Measurements from ENCODE around the gene SPPL2C.
"Not testable (repeated sequence)": the region's sequence is repeated elsewhere in the genome, so short reads cannot be mapped to it uniquely, and the experiment has no call there.

SPPL2C gene

DNA sequence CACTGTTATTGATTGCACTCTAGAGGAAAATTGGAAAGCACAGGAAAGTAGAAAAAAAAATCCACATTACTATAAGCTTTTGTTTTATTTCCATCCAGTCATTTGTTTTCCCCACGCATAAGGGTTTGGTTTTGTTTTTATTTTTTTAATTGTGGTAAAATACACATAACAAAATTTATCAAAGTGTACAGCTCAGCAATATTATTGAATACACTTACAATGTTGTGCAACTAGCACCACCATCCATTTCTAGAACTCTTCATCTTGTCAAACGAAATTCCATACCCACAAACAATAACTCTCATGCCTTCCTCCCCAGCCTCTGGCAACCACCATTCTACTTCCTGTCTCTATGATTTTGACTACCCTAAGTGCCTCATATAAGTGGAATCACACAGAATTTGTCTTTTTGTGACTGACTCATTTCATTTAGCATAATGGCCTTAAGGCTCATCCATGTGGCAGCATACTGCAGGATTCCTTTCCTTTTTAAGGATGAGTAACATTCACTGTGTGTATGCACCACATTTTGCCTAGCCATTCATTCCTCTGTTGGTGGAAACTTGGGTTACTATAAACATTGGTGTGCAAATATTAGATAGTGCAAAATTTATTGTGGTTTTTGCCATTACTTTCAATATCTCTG is 11.1 kb downstream of the SPPL2C start:
- H3K27me3 ChIP-seq (ENCODE audit: low read depth, low read length), result no peaks in the 10 kb centered on the region
- no peak overlapping the region for H2AFZ ChIP-seq (ENCODE audit: low read depth, low read length)
- H3K27ac ChIP-seq (ENCODE audit: low read length), result no peak overlapping the region
- no peaks in the 10 kb centered on the region; the same call in 1 of the 2 replicates for H3K4me1 ChIP-seq (ENCODE audit: low read length)
- H3K36me3 ChIP-seq (replicated peaks; ENCODE audit: low read depth, low read length), result no peaks in the 10 kb centered on the region
- no peak for TF ChIP-seq EZH2phosphoT487 (IDR thresholded peaks at IDR 0.05; ENCODE audit: low read depth)
- no peak overlapping the region for H3K4me3 ChIP-seq (ENCODE audit: low read length)
- no peaks in the 10 kb centered on the region for H3K79me2 ChIP-seq (ENCODE audit: low read length)
- no peaks in the 10 kb centered on the region for H3K9me3 ChIP-seq (ENCODE audit: insufficient read depth, low read length)
- H4K20me1 ChIP-seq (ENCODE audit: insufficient read depth, low read length), result no peaks in the 10 kb centered on the region
- H3K9ac ChIP-seq (ENCODE audit: low read length), result no peak overlapping the region
- no peak overlapping the region for H3K4me2 ChIP-seq (ENCODE audit: low read length)

DNA sequence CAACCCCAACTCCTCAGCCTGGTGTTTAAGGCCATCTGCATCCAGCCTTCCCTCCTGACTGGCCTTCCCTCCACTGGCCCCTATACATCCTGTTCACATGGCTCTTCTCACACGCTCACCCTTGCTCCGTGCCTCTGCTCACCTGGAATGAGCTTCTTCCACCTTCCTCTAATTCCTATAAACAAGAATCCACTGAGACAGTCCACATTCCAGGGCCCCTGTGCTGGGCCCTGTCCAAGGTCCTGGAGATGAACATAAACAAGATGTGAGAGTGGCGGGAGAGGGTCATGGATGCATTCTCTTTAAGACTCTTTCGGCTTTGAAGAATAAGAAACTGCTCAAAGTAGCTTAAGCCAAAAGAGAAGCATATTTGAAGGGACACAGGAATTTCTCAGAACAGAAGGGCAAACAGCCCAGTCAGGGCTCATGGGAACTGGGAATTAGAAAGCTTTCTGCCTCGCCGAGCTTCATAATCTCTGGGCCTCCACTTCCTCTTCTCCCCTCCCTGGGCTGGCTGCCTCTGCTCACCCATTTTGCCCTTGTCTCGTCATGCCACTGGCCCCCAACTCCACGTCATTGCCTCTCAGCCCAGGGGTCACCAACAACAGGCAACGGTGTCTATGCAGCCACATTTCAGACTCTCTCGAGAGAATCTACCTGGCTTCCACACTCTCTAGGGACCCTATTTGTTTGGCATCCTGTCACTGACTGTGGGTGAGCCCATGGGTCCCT is 13.5 kb downstream of the SPPL2C start:
- H3K27ac ChIP-seq (ENCODE audit: low read length), result no peak overlapping the region
- no peaks in the 10 kb centered on the region for H3K4me1 ChIP-seq (ENCODE audit: low read length)
- TF ChIP-seq EZH2phosphoT487 (IDR thresholded peaks at IDR 0.05; ENCODE audit: low read depth) (no peak), CTCF (IDR thresholded peaks at IDR 0.05; ENCODE audit: low read depth, low read length) (no peak)
- H3K4me2 ChIP-seq (ENCODE audit: low read length), result no peak overlapping the region
- H4K20me1 ChIP-seq (ENCODE audit: insufficient read depth, low read length), result no peaks in the 10 kb centered on the region
- H3K79me2 ChIP-seq (ENCODE audit: low read length), result no peaks in the 10 kb centered on the region
- no peaks in the 10 kb centered on the region for H3K36me3 ChIP-seq (replicated peaks; ENCODE audit: low read depth, low read length)
- H3K4me3 ChIP-seq (ENCODE audit: low read length), result no peak overlapping the region
- no peak overlapping the region for H3K9ac ChIP-seq (ENCODE audit: low read length)
- peaks cover 8% of the 10 kb centered on the region for H3K27me3 ChIP-seq (ENCODE audit: low read depth, low read length)
- no peak overlapping the region for H2AFZ ChIP-seq (ENCODE audit: low read depth, low read length)
- no peaks in the 10 kb centered on the region for H3K9me3 ChIP-seq (ENCODE audit: insufficient read depth, low read length)

- Histone ChIP-seq H3K4me3 (ENCODE audit: low read length) (no peak overlapping the region), H4K20me1 (ENCODE audit: insufficient read depth, low read length) (no peaks in the 10 kb centered on the region), H3K27me3 (ENCODE audit: low read depth, low read length) (peaks cover 29% of the 10 kb centered on the region), H3K9me3 (ENCODE audit: insufficient read depth, low read length) (no peaks in the 10 kb centered on the region), H3K36me3 (replicated peaks; ENCODE audit: low read depth, low read length) (no peaks in the 10 kb centered on the region), H3K27ac (ENCODE audit: low read length) (no peak overlapping the region), H3K9ac (ENCODE audit: low read length) (no peak overlapping the region), H2AFZ (ENCODE audit: low read depth, low read length) (no peak overlapping the region), H3K79me2 (ENCODE audit: low read length) (no peaks in the 10 kb centered on the region), H3K4me2 (ENCODE audit: low read length) (no peak overlapping the region), H3K4me1 (ENCODE audit: low read length) (no peaks in the 10 kb centered on the region)
- TF ChIP-seq CTCF (IDR thresholded peaks at IDR 0.05; ENCODE audit: low read depth, low read length) (no peak), EZH2phosphoT487 (IDR thresholded peaks at IDR 0.05; ENCODE audit: low read depth) (no peak)
Measured at GRCh38 chr17:45861165-45861564, 16.5 kb downstream of the SPPL2C start.

GRCh38 chr17:45862127-45862526 is 17.4 kb downstream of the SPPL2C start:
- H3K4me1 ChIP-seq (ENCODE audit: low read length); H2AFZ ChIP-seq (ENCODE audit: low read depth, low read length); H3K9me3 ChIP-seq (ENCODE audit: insufficient read depth, low read length); H3K4me2 ChIP-seq (ENCODE audit: low read length); H3K27ac ChIP-seq (ENCODE audit: low read length); H4K20me1 ChIP-seq (ENCODE audit: insufficient read depth, low read length); H3K36me3 ChIP-seq (replicated peaks; ENCODE audit: low read depth, low read length); H3K4me3 ChIP-seq (ENCODE audit: low read length); H3K9ac ChIP-seq (ENCODE audit: low read length); H3K79me2 ChIP-seq (ENCODE audit: low read length): not testable (repeated sequence)
- H3K27me3 ChIP-seq (ENCODE audit: low read depth, low read length), result peaks cover 34% of the 10 kb centered on the region

Measured in OCI-LY3 (cell line).